GM13977 (cell line): ENCODE results near the gene MED13L.
A peak's percentile ranks its signal among the peaks of the same experiment; 100 is the strongest.

Source experiments
- DNase-seq: peaks from one replicate; pipeline ENCODE4 v3.0.0; 2012; ENCODE audit warnings: low spot score
- in situ Hi-C: fragments of 300-500 bp; cut with MboI; formaldehyde crosslinking; loops from one replicate; pipeline ENCODE4 v1.12.0; 2022; ENCODE audit warnings: low sequenced_read_pairs, low pct_unique_long_range_greater_than_20kb, mixed read lengths, inconsistent platforms; ENCODE audit not compliant: unreplicated experiment
- TF ChIP-seq, protein P1 (sequence below): IDR thresholded peaks from 2 replicates; pipeline ENCODE4 v1.5.1; 2012; ENCODE audit warnings: mild to moderate bottlenecking, control low read depth; ENCODE audit not compliant: insufficient read depth; ENCODE audit errors: extremely low read depth, missing control alignments

MED13L gene

DNA sequence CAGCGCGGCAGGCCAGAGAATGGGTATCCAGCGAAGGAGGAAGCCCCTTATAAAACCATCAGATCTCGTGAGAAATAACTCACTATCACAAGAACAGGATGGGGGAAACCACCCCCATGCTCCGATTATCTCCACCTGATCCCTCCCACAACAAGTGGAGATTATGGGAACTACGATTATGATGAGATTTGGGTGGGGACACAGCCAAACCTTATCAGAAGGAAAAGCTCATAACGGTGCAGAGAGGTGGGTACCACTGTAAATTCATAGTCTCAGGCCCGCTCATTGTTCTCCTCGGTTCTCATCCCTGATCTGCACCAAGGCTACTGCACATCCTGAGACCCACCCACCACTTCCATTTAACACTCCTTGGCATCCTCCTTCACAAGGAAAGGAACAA lies 326.5 kb downstream of the MED13L start:
- TF ChIP-seq, protein P1, sequence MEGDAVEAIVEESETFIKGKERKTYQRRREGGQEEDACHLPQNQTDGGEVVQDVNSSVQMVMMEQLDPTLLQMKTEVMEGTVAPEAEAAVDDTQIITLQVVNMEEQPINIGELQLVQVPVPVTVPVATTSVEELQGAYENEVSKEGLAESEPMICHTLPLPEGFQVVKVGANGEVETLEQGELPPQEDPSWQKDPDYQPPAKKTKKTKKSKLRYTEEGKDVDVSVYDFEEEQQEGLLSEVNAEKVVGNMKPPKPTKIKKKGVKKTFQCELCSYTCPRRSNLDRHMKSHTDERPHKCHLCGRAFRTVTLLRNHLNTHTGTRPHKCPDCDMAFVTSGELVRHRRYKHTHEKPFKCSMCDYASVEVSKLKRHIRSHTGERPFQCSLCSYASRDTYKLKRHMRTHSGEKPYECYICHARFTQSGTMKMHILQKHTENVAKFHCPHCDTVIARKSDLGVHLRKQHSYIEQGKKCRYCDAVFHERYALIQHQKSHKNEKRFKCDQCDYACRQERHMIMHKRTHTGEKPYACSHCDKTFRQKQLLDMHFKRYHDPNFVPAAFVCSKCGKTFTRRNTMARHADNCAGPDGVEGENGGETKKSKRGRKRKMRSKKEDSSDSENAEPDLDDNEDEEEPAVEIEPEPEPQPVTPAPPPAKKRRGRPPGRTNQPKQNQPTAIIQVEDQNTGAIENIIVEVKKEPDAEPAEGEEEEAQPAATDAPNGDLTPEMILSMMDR: no peak
- in situ Hi-C loops: no loop called here
- DNase-seq: no peak

DNA sequence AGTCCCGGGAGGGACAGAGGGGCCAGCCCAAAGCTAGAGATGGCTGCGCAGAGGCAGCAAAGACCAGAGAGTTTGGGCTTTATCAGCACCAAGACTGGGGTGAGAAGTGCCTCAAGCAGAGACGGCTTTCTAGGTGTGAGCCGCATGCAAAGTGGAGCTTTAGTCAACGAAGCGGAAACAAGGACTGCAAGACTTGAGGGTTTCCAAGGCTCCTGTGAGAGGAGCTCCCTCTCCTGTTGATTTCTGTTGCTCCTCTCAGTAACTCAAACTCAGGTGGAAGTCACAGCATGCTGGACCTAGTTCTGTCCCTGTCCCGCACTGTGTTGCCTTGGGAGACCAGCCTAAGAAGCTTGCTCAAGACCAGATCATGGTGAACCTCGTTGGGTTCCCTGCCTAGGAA lies 327.8 kb downstream of the MED13L start:
- in situ Hi-C loops: no loop called here
- no peak for DNase-seq
- TF ChIP-seq, protein P1: no peak

DNA sequence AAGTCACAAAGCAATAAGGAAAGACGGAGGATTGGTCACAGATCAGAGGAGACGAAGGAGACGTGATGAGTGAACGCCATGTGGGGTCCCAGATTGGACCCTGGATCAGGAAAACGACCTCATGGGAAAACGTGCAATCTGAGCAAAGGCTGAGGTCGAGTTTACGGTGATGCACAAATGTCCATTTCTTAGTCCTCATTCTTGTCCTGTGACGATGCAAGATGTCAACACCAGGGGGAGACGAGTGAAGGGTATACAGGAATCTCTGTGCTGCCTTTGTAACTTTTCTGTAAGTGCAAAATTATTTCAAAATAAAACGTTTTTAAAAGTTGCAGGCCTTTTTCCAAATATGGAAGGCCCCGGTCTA lies 329.8 kb downstream of the MED13L start:
- TF ChIP-seq, protein P1: no peak
- in situ Hi-C loops: no loop called here
- DNase-seq: no peak

DNA sequence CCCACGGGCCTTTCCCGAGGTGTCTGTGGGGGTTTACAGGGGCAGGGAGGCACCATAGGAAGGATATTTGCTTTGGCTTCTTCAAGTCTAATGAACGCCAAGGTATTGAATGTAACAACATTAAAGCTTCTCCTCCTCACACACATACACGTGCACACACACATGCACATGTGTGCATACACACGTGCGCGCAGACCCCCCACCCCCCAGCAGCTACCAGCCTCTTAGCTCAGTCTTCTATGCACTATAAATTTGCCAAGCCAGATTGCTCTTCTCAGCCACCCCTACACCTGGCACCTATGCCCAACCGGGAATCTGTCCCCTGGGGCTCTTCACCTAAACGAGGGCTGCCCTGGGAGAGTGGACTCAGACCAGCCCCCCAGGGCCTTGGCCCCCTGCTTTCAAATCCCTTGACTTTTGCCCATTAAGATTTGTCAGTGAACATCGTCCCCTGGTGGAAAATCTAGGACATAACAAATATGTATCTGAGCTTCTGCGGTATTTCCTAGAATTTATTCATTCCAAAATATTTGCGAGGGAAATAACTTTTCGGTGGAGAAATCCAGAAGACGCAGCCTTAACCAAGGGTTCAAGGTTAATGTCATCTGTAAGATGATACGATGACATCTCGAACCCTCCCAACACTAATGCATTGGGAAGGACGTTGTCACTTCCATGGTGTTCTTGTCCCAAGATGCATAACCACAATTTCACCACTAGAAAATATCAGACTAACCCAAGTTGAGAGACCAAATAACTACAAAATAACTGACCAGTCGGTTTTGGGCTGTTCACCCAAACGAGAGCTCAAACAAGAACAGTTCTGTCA lies 330.4 kb downstream of the MED13L start:
- in situ Hi-C loops: no loop called here
- TF ChIP-seq, protein P1: peak; percentile 38
- no peak for DNase-seq

DNA sequence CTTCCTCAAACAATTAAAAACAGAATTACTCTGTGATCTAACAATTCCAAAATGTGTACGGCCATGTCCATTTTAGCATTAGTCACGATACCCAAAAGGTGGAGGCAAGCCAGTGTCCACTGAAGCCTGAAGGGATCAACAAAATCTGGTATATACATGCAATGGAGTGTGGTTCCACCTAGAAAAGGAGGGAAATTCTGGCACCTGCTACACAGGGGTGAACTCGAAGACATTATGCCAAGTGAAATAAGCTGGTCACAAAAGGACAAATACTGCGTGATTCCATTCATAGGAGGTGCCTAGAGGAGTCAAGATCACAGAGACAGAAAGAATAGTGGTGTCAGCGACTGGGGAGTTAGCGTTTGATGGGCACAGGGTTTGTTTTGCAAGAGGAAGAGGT lies 331.4 kb downstream of the MED13L start:
- in situ Hi-C loops: no loop called here
- TF ChIP-seq, protein P1: no peak
- DNase-seq: no peak

DNA sequence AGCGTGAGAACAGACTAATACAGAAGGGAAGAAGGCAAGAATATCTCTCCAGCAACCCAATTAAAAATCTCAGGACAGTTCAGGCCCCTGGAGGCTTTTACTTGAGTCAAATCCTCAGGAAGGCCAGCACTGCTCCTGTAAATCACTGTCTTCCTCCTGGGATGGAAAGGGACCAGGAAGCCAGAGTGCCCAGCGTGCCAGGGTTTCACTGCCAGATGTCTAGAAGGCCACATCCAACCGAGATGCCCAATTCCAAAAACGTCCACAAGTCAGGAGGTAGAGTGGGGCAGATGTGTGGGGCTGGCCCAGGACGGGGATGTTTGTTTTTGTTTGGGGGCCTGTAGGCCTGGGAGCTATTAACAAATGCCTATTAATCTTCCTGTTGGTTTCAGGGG lies 332.0 kb downstream of the MED13L start:
- TF ChIP-seq, protein P1: no peak
- DNase-seq: no peak
- in situ Hi-C loops: no loop called here
